GM19372 (cell line): ENCODE data around the gene PRDM15.

Experiments used
- ATAC-seq: cut with Tn5 transposase; IDR thresholded peaks from one replicate; pipeline ENCODE4 v1.9.1; 2021; ENCODE audit warnings: mild to moderate bottlenecking, low read depth, moderate library complexity; ENCODE audit not compliant: unreplicated experiment

PRDM15 gene

GRCh38 chr21:41867313-41867712 is 11.8 kb downstream of the PRDM15 start:
- no peak for ATAC-seq

- no peak for ATAC-seq
These were observed 12.8 kb downstream of the PRDM15 start for GRCh38 chr21:41866274-41866809.

GRCh38 chr21:41865002-41865777 is 14.0 kb downstream of the PRDM15 start:
- ATAC-seq = peak; percentile 51

- ATAC-seq = no peak
These were observed 14.7 kb downstream of the PRDM15 start for GRCh38 chr21:41864311-41865001.

GRCh38 chr21:41863439-41863740 is 15.8 kb downstream of the PRDM15 start:
- no peak for ATAC-seq

- ATAC-seq = no peak
These were observed 17.2 kb downstream of the PRDM15 start for GRCh38 chr21:41861987-41862386.

- ATAC-seq = no peak
These were observed 17.9 kb downstream of the PRDM15 start for GRCh38 chr21:41861255-41861654.

- no peak for ATAC-seq
These were observed 19.7 kb downstream of the PRDM15 start for GRCh38 chr21:41859297-41859980.

- ATAC-seq = no peak
These were observed 20.5 kb downstream of the PRDM15 start for GRCh38 chr21:41858466-41859296.

GRCh38 chr21:41857771-41858300 is 21.3 kb downstream of the PRDM15 start:
- ATAC-seq = no peak

- ATAC-seq = no peak
These were observed 22.6 kb downstream of the PRDM15 start for GRCh38 chr21:41856572-41856971.

- no peak for ATAC-seq
These were observed 24.6 kb downstream of the PRDM15 start for GRCh38 chr21:41854426-41854995.

- no peak for ATAC-seq
These were observed 26.2 kb downstream of the PRDM15 start for GRCh38 chr21:41852929-41853320.

- no peak for ATAC-seq
These were observed 26.8 kb downstream of the PRDM15 start for GRCh38 chr21:41852151-41852928.

GRCh38 chr21:41851090-41851790 is 27.9 kb downstream of the PRDM15 start:
- no peak for ATAC-seq

- no peak for ATAC-seq
These were observed 29.1 kb downstream of the PRDM15 start for GRCh38 chr21:41850085-41850484.

GRCh38 chr21:41848958-41849580 is 30.1 kb downstream of the PRDM15 start:
- ATAC-seq = no peak

- no peak for ATAC-seq
These were observed 30.6 kb downstream of the PRDM15 start for GRCh38 chr21:41848533-41848932.
